Astrocyte (in vitro differentiated cells and primary cell): Measurements from ENCODE around the gene SLC9A9. TPM values are rescaled to one million over a fixed set of nuclear protein-coding genes. Genes with fewer than 3 reads are reported as not detected.

Experiments used
- DNase-seq: peaks from one replicate; pipeline ENCODE4 v3.0.0-alpha.2; 2010; ENCODE audit warnings: low read depth
- FAIRE-seq: peaks from 2 replicates; lab custom pipeline; 2011; peaks lifted over from hg19 to GRCh38; lab: Jason Lieb, UNC
- H2AFZ ChIP-seq: 2 replicates; pipeline ENCODE4 v1.6.0; 2012; ENCODE audit warnings: low read depth, low read length, inconsistent platforms
- H3K27ac ChIP-seq: 2 replicates; pipeline ENCODE4 v1.5.1; 2011; ENCODE audit warnings: low read depth, low read length, inconsistent platforms
- H3K27me3 ChIP-seq: 2 replicates; pipeline ENCODE4 v1.6.0; 2011; ENCODE audit warnings: low read length, inconsistent platforms; ENCODE audit not compliant: insufficient read depth
- H3K36me3 ChIP-seq: 2 replicates; pipeline ENCODE4 v1.5.1; 2011; ENCODE audit warnings: low read length, inconsistent platforms; ENCODE audit not compliant: insufficient read depth
- H3K4me1 ChIP-seq: 2 replicates; pipeline ENCODE4 v1.5.1; 2011; ENCODE audit warnings: low read length, inconsistent platforms; ENCODE audit not compliant: insufficient read depth
- H3K4me2 ChIP-seq: 2 replicates; pipeline ENCODE4 v1.6.0; 2012; ENCODE audit warnings: low read length, inconsistent platforms
- H3K4me3 ChIP-seq: 2 replicates; pipeline ENCODE4 v1.5.1; 2011; ENCODE audit warnings: low read depth, mild to moderate bottlenecking, low read length, inconsistent platforms; ENCODE audit not compliant: insufficient read depth
- H3K79me2 ChIP-seq: 2 replicates; pipeline ENCODE4 v1.6.0; 2012; ENCODE audit warnings: mild to moderate bottlenecking, low read length, inconsistent platforms; ENCODE audit not compliant: insufficient read depth
- H3K9ac ChIP-seq: 2 replicates; pipeline ENCODE4 v1.6.0; 2012; ENCODE audit warnings: mild to moderate bottlenecking, low read length, inconsistent platforms
- H3K9me3 ChIP-seq: 2 replicates; pipeline ENCODE4 v1.5.1; 2012; ENCODE audit warnings: low read depth, mild to moderate bottlenecking, low read length, inconsistent platforms; ENCODE audit not compliant: insufficient read depth
- H4K20me1 ChIP-seq: 2 replicates; pipeline ENCODE4 v1.6.0; 2012; ENCODE audit warnings: low read length, inconsistent platforms; ENCODE audit not compliant: insufficient read depth
- H3K27ac Mint-ChIP-seq: one replicate; pipeline ENCODE4 v1.8.0; 2021; ENCODE audit warnings: mild to moderate bottlenecking, mixed read lengths; ENCODE audit not compliant: unreplicated experiment
- H3K27me3 Mint-ChIP-seq: one replicate; pipeline ENCODE4 v1.8.0; 2021; ENCODE audit warnings: low read depth, mixed read lengths; ENCODE audit not compliant: unreplicated experiment
- H3K36me3 Mint-ChIP-seq: one replicate; pipeline ENCODE4 v1.8.0; 2021; ENCODE audit warnings: low read depth, mixed read lengths; ENCODE audit not compliant: unreplicated experiment
- H3K4me1 Mint-ChIP-seq: one replicate; pipeline ENCODE4 v1.8.0; 2021; ENCODE audit warnings: low read depth, mixed read lengths; ENCODE audit not compliant: unreplicated experiment
- H3K4me3 Mint-ChIP-seq: one replicate; pipeline ENCODE4 v1.8.0; 2021; ENCODE audit warnings: mild to moderate bottlenecking, moderate library complexity, mixed read lengths; ENCODE audit not compliant: unreplicated experiment
- H3K9me3 Mint-ChIP-seq: one replicate; pipeline ENCODE4 v1.8.0; 2021; ENCODE audit warnings: mild to moderate bottlenecking, mixed read lengths; ENCODE audit not compliant: unreplicated experiment
- EZH2 ChIP-seq: IDR thresholded peaks from 2 replicates; pipeline ENCODE4 v1.6.1; 2012; ENCODE audit warnings: mild to moderate bottlenecking, low read length, inconsistent platforms; ENCODE audit not compliant: insufficient read depth
- total RNA-seq: library from RNA; stranded (reverse); gene quantifications from 2 replicates; pipeline ENCODE4 v1.2.1, GENCODE V29; 2021
- TF ChIP-seq, protein P1 (sequence below): IDR thresholded peaks from 2 replicates; pipeline ENCODE4 v1.5.1; 2011; ENCODE audit warnings: low read depth, mild to moderate bottlenecking, inconsistent platforms, low read length, moderate library complexity; ENCODE audit not compliant: insufficient read depth

The SLC9A9 gene
- total RNA-seq, 1 donor from 2014 or later, result 1.5 TPM

DNA sequence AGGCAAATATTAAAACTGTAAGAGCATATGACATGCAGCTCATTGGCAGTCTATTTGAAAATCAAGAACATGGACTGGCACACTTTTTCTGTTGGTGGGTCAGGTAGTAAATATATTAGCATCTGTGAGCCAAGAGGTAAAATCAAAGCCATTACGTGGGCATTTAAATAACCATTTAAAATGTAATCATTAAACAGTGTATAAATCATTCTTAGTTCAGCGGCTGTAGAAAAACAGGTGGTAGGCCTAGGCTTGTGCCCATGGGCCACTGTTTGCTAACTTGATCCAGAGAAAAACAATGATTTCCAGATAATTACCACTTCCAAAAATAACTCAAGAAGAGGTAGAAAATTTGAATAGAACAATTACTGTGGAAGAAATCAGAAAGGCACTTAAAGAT, 623.6 kb downstream of the SLC9A9 start:
- no peak overlapping the region for H3K4me3 ChIP-seq
- H3K36me3 Mint-ChIP-seq, result no peaks in the 10 kb centered on the region
- H2AFZ ChIP-seq, result no peak overlapping the region
- H3K27me3 Mint-ChIP-seq, result no peaks in the 10 kb centered on the region
- no peaks in the 10 kb centered on the region for H3K36me3 ChIP-seq
- no peaks in the 10 kb centered on the region for H3K4me1 ChIP-seq
- no peak overlapping the region for H3K27ac Mint-ChIP-seq
- no peaks in the 10 kb centered on the region for H4K20me1 ChIP-seq
- H3K9ac ChIP-seq, result no peak overlapping the region
- DNase-seq (no peak), FAIRE-seq (no peak)
- H3K27me3 ChIP-seq, result peaks cover 2% of the 10 kb centered on the region
- H3K27ac ChIP-seq, result no peak overlapping the region
- H3K9me3 ChIP-seq, result no peaks in the 10 kb centered on the region
- H3K79me2 ChIP-seq, result no peaks in the 10 kb centered on the region
- no peak overlapping the region for H3K4me2 ChIP-seq
- TF ChIP-seq, protein P1, sequence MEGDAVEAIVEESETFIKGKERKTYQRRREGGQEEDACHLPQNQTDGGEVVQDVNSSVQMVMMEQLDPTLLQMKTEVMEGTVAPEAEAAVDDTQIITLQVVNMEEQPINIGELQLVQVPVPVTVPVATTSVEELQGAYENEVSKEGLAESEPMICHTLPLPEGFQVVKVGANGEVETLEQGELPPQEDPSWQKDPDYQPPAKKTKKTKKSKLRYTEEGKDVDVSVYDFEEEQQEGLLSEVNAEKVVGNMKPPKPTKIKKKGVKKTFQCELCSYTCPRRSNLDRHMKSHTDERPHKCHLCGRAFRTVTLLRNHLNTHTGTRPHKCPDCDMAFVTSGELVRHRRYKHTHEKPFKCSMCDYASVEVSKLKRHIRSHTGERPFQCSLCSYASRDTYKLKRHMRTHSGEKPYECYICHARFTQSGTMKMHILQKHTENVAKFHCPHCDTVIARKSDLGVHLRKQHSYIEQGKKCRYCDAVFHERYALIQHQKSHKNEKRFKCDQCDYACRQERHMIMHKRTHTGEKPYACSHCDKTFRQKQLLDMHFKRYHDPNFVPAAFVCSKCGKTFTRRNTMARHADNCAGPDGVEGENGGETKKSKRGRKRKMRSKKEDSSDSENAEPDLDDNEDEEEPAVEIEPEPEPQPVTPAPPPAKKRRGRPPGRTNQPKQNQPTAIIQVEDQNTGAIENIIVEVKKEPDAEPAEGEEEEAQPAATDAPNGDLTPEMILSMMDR, result no peak
- TF ChIP-seq EZH2, result no peak
- H3K4me3 Mint-ChIP-seq, result no peak overlapping the region
- H3K9me3 Mint-ChIP-seq, result no peaks in the 10 kb centered on the region
- peaks cover 13% of the 10 kb centered on the region for H3K4me1 Mint-ChIP-seq

DNA sequence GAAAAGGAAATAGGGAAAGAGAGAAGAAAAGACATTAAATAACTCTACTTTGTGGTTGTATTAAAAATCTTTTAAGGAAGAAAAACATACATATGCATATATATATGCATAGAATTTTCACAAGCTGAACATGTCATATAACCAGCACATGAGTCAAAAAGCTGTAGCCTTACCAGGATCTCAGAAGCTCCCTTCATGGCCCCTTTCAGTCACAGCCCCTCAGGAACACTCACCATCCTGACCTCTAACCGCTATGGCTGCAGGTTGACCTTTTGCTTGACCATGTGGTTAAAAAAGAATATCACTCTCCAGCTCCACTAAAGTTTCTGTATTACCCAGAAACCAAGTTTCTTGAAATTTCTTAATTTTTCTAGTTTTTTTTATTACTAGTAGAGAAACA, 625.3 kb downstream of the SLC9A9 start:
- Histone ChIP-seq H3K79me2 (no peaks in the 10 kb centered on the region), H3K9ac (no peak overlapping the region), H4K20me1 (no peaks in the 10 kb centered on the region), H3K36me3 (no peaks in the 10 kb centered on the region), H2AFZ (no peak overlapping the region), H3K4me2 (no peak overlapping the region), H3K9me3 (no peaks in the 10 kb centered on the region), H3K27ac (no peak overlapping the region), H3K4me1 (no peaks in the 10 kb centered on the region), H3K27me3 (peaks cover 4% of the 10 kb centered on the region), H3K4me3 (no peak overlapping the region)
- no peaks in the 10 kb centered on the region for H3K36me3 Mint-ChIP-seq
- no peak overlapping the region for H3K27ac Mint-ChIP-seq
- TF ChIP-seq EZH2, result no peak
- TF ChIP-seq, protein P1, result no peak
- no peaks in the 10 kb centered on the region for H3K9me3 Mint-ChIP-seq
- no peak overlapping the region for H3K4me3 Mint-ChIP-seq
- no peaks in the 10 kb centered on the region for H3K27me3 Mint-ChIP-seq
- no peak for DNase-seq
- H3K4me1 Mint-ChIP-seq, result peaks cover 13% of the 10 kb centered on the region
- FAIRE-seq, result no peak

DNA sequence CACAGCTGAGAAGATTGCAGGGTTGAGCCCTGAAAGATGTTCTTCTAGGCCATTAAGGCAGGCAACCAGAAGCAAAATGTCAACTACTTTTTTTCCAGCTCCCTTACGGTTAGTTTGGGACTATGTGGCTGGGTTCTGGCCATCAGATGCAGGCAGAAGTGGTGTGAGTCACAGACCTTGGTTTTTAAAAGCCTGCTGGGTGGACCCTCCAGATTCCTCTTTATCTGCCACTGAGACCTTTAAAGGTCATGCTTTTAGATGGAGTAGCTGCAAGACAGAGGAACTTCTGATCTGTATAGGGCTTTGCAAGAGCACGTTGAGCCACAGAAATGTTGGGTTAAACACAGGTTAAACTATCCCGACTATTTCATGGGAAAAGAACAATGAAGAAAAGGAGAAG, 625.8 kb downstream of the SLC9A9 start:
- no peaks in the 10 kb centered on the region for H3K27me3 Mint-ChIP-seq
- peaks cover 5% of the 10 kb centered on the region for H3K27me3 ChIP-seq
- H3K4me2 ChIP-seq, result no peak overlapping the region
- TF ChIP-seq, protein P1, result no peak
- no peak for TF ChIP-seq EZH2
- H3K4me3 ChIP-seq, result no peak overlapping the region
- peaks cover 13% of the 10 kb centered on the region for H3K4me1 Mint-ChIP-seq
- FAIRE-seq, result no peak
- H3K9me3 ChIP-seq, result no peaks in the 10 kb centered on the region
- no peaks in the 10 kb centered on the region for H3K36me3 ChIP-seq
- no peaks in the 10 kb centered on the region for H3K4me1 ChIP-seq
- no peak overlapping the region for H2AFZ ChIP-seq
- H3K9ac ChIP-seq, result no peak overlapping the region
- H3K9me3 Mint-ChIP-seq, result no peaks in the 10 kb centered on the region
- no peak overlapping the region for H3K4me3 Mint-ChIP-seq
- H4K20me1 ChIP-seq, result no peaks in the 10 kb centered on the region
- no peak overlapping the region for H3K27ac Mint-ChIP-seq
- H3K79me2 ChIP-seq, result no peaks in the 10 kb centered on the region
- DNase-seq, result peak; percentile 51
- H3K36me3 Mint-ChIP-seq, result no peaks in the 10 kb centered on the region
- H3K27ac ChIP-seq, result no peak overlapping the region
